IMR-90 (cell line): Measurements from ENCODE around the gene CP. TPM values are rescaled to one million over a fixed set of nuclear protein-coding genes. Genes with fewer than 3 reads are reported as not detected.

ENCODE experiments used
- ATAC-seq: fragments of 200-7000 bp; cut with Tn5 transposase; 2 replicates; pipeline ENCODE4 v1.9.1; 2020; ENCODE audit warnings: low read depth, mild to moderate bottlenecking, moderate library complexity
- BruUV-seq: library from RNA; stranded (reverse); fragments of 400-500 nt; replicated peaks from 2 replicates; lab custom pipeline; 2021; lab: Mats Ljungman, UMichigan
- CTCF ChIA-PET: fragments of 300-600 bp; formaldehyde crosslinking; extraction: SDS; loops from one replicate; lab custom pipeline; 2021; ENCODE audit warnings: antibody characterized with exemption; lab: Yijun Ruan, JAX
- POLR2A ChIA-PET: fragments of 300-600 bp; sonication (Branson Sonifier 250); formaldehyde crosslinking; loops from one replicate; lab custom pipeline; 2022; ENCODE audit warnings: antibody characterized with exemption; ENCODE audit not compliant: unreplicated experiment; lab: Charles Lee
- DNase-seq: peaks from one replicate; pipeline ENCODE4 v3.0.0; 2013
- H2AFZ ChIP-seq: replicated peaks from 2 replicates; pipeline ENCODE3; 2013; ENCODE audit warnings: low read length, mild to moderate bottlenecking; ENCODE audit not compliant: poor library complexity
- H2AK5ac ChIP-seq: 2 replicates; pipeline ENCODE4 v1.6.1; 2013; ENCODE audit warnings: low read depth, low read length, inconsistent platforms
- H2AK9ac ChIP-seq: replicated peaks from 2 replicates; pipeline ENCODE3; 2013; ENCODE audit warnings: mild to moderate bottlenecking, low read depth, low read length, moderate library complexity; ENCODE audit not compliant: poor library complexity
- H2BK120ac ChIP-seq: 2 replicates; pipeline ENCODE4 v1.6.1; 2013; ENCODE audit warnings: low read depth, low read length, inconsistent platforms
- H2BK15ac ChIP-seq: 3 replicates; pipeline ENCODE4 v1.6.1; 2013; ENCODE audit warnings: low read depth, low read length, inconsistent platforms
- H2BK20ac ChIP-seq: 2 replicates; pipeline ENCODE4 v1.6.1; 2013; ENCODE audit warnings: low read depth, mild to moderate bottlenecking, inconsistent platforms, low read length, moderate library complexity
- H2BK5ac ChIP-seq: 2 replicates; pipeline ENCODE4 v1.6.1; 2013; ENCODE audit warnings: mild to moderate bottlenecking, low read depth, low read length, inconsistent platforms; ENCODE audit not compliant: poor library complexity, severe bottlenecking
- H3K14ac ChIP-seq: replicated peaks from 2 replicates; pipeline ENCODE4 v1.6.1; 2013; ENCODE audit warnings: low read depth, low read length, inconsistent platforms
- H3K18ac ChIP-seq: 2 replicates; pipeline ENCODE4 v1.6.1; 2013; ENCODE audit warnings: low read depth, low read length, control low read depth
- H3K23ac ChIP-seq: 2 replicates; pipeline ENCODE4 v1.6.1; 2013; ENCODE audit warnings: low read depth, low read length, inconsistent platforms
- H3K27ac ChIP-seq: 2 replicates; pipeline ENCODE4 v1.5.1; 2013; ENCODE audit warnings: mild to moderate bottlenecking, control low read depth, low read length; ENCODE audit not compliant: insufficient read depth
- H3K27me3 ChIP-seq: 2 replicates; pipeline ENCODE4 v1.6.1; 2013; ENCODE audit warnings: low read length; ENCODE audit not compliant: control insufficient read depth, insufficient read depth
- H3K36me3 ChIP-seq: 2 replicates; pipeline ENCODE4 v1.6.1; 2013; ENCODE audit warnings: low read length, mixed read lengths; ENCODE audit not compliant: control insufficient read depth, insufficient read depth
- H3K4ac ChIP-seq: 2 replicates; pipeline ENCODE4 v1.6.1; 2013; ENCODE audit warnings: low read depth, low read length, inconsistent platforms
- H3K4me1 ChIP-seq: 2 replicates; pipeline ENCODE4 v1.6.1; 2013; ENCODE audit warnings: low read length, mixed read lengths; ENCODE audit not compliant: control insufficient read depth, insufficient read depth
- H3K4me2 ChIP-seq: 2 replicates; pipeline ENCODE4 v1.6.1; 2013; ENCODE audit warnings: low read depth, mild to moderate bottlenecking, control low read depth, low read length, moderate library complexity
- H3K4me3 ChIP-seq: 2 replicates; pipeline ENCODE4 v1.5.1; 2013; ENCODE audit warnings: low read depth, mild to moderate bottlenecking, control low read depth, low read length, moderate library complexity; ENCODE audit not compliant: insufficient read depth
- H3K56ac ChIP-seq: 2 replicates; pipeline ENCODE4 v1.6.1; 2013; ENCODE audit warnings: low read length, inconsistent platforms; ENCODE audit not compliant: insufficient read depth; ENCODE audit errors: extremely low read depth
- H3K79me1 ChIP-seq, 2 experiments: 2 replicates each; pipeline ENCODE4 v1.6.1; 2013; ENCODE audit warnings: low read length in 2 of 2, inconsistent platforms in 1 of 2, low read depth in 1 of 2
- H3K9ac ChIP-seq: 2 replicates; pipeline ENCODE4 v1.6.1; 2013; ENCODE audit warnings: low read depth, low read length, control low read depth
- H3K9me1 ChIP-seq: 2 replicates; pipeline ENCODE4 v1.6.1; 2013; ENCODE audit warnings: low read length, inconsistent platforms; ENCODE audit not compliant: insufficient read depth
- H3K9me3 ChIP-seq: 2 replicates; pipeline ENCODE4 v1.6.1; 2013; ENCODE audit warnings: low read length; ENCODE audit not compliant: control insufficient read depth, insufficient read depth
- H4K20me1 ChIP-seq: 2 replicates; pipeline ENCODE4 v1.6.1; 2013; ENCODE audit warnings: low read length, inconsistent platforms; ENCODE audit not compliant: insufficient read depth
- H4K5ac ChIP-seq: 2 replicates; pipeline ENCODE4 v1.6.1; 2013; ENCODE audit warnings: mild to moderate bottlenecking, low read depth, low read length, control low read depth
- H4K8ac ChIP-seq, 2 experiments: 2 replicates each; pipeline ENCODE4 v1.6.1; 2013; ENCODE audit warnings: low read depth in 2 of 2, low read length in 2 of 2, control low read depth in 1 of 2, inconsistent platforms in 1 of 2
- H4K91ac ChIP-seq: 2 replicates; pipeline ENCODE4 v1.6.1; 2013; ENCODE audit warnings: low read depth, low read length, inconsistent platforms; ENCODE audit not compliant: insufficient read depth
- BHLHE40 ChIP-seq: fragments of 150-350 bp; IDR thresholded peaks from 2 replicates; pipeline ENCODE4 v1.6.1; 2016; ENCODE audit warnings: mild to moderate bottlenecking, low read depth, low read length
- CEBPB ChIP-seq: IDR thresholded peaks from 2 replicates; pipeline ENCODE4 v1.6.1; 2012; ENCODE audit warnings: low read depth, low read length, improper control_type of control experiment
- FOS ChIP-seq: fragments of 150-350 bp; IDR thresholded peaks from 2 replicates; pipeline ENCODE4 v1.6.1; 2016; ENCODE audit warnings: low read depth, low read length
- MAZ ChIP-seq: IDR thresholded peaks from 2 replicates; pipeline ENCODE4 v1.6.1; 2012; ENCODE audit warnings: low read depth, mild to moderate bottlenecking, low read length, improper control_type of control experiment, moderate library complexity, borderline replicate concordance
- WGBS, 2 experiments: methylation state at CpG; one replicate each; pipeline versions ENCODE4 v1.1.5 to v1.1.7; 2013; ENCODE audit warnings: missing lambda C conversion rate in 2 of 2; ENCODE audit not compliant: insufficient read length in 1 of 2; ENCODE audit errors: extremely low coverage in 2 of 2; 5-methylcytosine and 5-hydroxymethylcytosine counted together
- dilution Hi-C: fragments of 300-500 bp; cut with HindIII; formaldehyde crosslinking; loops from one replicate; pipeline ENCODE4 v1.14.3; 2018; ENCODE audit warnings: low sequenced_read_pairs; ENCODE audit not compliant: unreplicated experiment
- in situ Hi-C: fragments of 300-500 bp; cut with MboI; formaldehyde crosslinking; loops from 3 replicates; pipeline ENCODE4 v1.14.3; 2019; ENCODE audit warnings: low sequenced_read_pairs, inconsistent platforms, mixed read lengths
- intact Hi-C: fragments of 100-400 bp; cut with micrococcal nuclease; formaldehyde crosslinking; loops from 2 replicates; pipeline ENCODE4 v1.10.0; 2022
- polyA plus RNA-seq, 3 experiments: library from polyadenylated mRNA; depleted of rRNA; stranded (reverse); fragments of >200 nt; gene quantifications; 2 replicates each; pipeline ENCODE4 v1.2.3, GENCODE V29; 2012; ENCODE audit warnings: low replicate concordance in 1 of 3
- total RNA-seq: library from RNA; depleted of rRNA; stranded (reverse); fragments of >200 nt; gene quantifications from 2 replicates; pipeline ENCODE4 v1.2.3, GENCODE V29; 2012

CP gene
- total and polyA plus RNA-seq, 2 of the 4 experiments (the other 2 are of a cell fraction): not detected

- 0 out of 2 replicates have a peak, but pooled peaks have one; percentile 39 for TF ChIP-seq MAZ
Observed at GRCh38 chr3:149180057-149180573, 41.5 kb downstream of the CP start (continued).

- Histone ChIP-seq H3K27me3 (no peaks in the 10 kb centered on the region), H3K23ac (peak overlapping the region; percentile 95), H2BK15ac (peak overlapping the region; percentile 82), H3K18ac (peak overlapping the region; percentile 91), H3K9me1 (peaks cover 4% of the 10 kb centered on the region; the same call in 1 of the 2 replicates), H2BK5ac (peak overlapping the region; percentile 93), H3K9me3 (no peaks in the 10 kb centered on the region), H4K5ac (peak overlapping the region; percentile 40; the same call in 1 of the 2 replicates), H2AFZ (no peak overlapping the region), H2AK5ac (peak overlapping the region; percentile 85), H4K91ac (peak overlapping the region; percentile 76), H2AK9ac (no peak overlapping the region), H3K4me3 (no peak overlapping the region), H3K36me3 (peaks cover 3% of the 10 kb centered on the region), H3K56ac (peak overlapping the region; percentile 70), H4K8ac (peak overlapping the region; percentile 85 to 90), H3K14ac (peak overlapping the region; percentile 86; the same call in 1 of the 2 replicates), H3K4ac (peak overlapping the region; percentile 85; the same call in 1 of the 2 replicates), H3K4me2 (peak overlapping the region; percentile 57; the same call in 1 of the 2 replicates), H3K27ac (peak overlapping the region; percentile 66), H3K9ac (no peak overlapping the region), H4K20me1 (no peaks in the 10 kb centered on the region), H3K4me1 (peaks cover 13% of the 10 kb centered on the region), H3K79me1 (no peaks in the 10 kb centered on the region), H2BK20ac (peak overlapping the region; percentile 94), H2BK120ac (peak overlapping the region; percentile 96)
- ChIA-PET CTCF (interaction anchor here (0.6 to 1.3 kb wide), 5 partner anchors 28 to 1051 kb away, joined by 3 to 4 read pairs (median 3); partner anchors contain the start of gene HPS3), POLR2A (interaction anchor here (0.6 kb wide), 1 partner anchor 18 kb away, joined by 4 read pairs; no protein-coding TSS in a partner anchor)
- ATAC-seq (peak; percentile 17), DNase-seq (peak; percentile 78)
- TF ChIP-seq CEBPB (peak; percentile 74), BHLHE40 (no peak), FOS (0 out of 2 replicates have a peak, but pooled peaks have one; percentile 39)
- in situ Hi-C loops (no loop called here), intact Hi-C loops (loop anchor here (2.0 to 5.0 kb wide), 2 partner anchors 42 to 94 kb away; no protein-coding TSS in a partner anchor), dilution Hi-C loops (no loop called here)
- no CpG with 5 or more reads among the region's 1 CpG for WGBS, 2 experiments
- BruUV-seq: no TSS peak
Observed at GRCh38 chr3:149179220-149179619, 42.4 kb downstream of the CP start.
